ENCODE data around the gene TMEM134.

DNA sequence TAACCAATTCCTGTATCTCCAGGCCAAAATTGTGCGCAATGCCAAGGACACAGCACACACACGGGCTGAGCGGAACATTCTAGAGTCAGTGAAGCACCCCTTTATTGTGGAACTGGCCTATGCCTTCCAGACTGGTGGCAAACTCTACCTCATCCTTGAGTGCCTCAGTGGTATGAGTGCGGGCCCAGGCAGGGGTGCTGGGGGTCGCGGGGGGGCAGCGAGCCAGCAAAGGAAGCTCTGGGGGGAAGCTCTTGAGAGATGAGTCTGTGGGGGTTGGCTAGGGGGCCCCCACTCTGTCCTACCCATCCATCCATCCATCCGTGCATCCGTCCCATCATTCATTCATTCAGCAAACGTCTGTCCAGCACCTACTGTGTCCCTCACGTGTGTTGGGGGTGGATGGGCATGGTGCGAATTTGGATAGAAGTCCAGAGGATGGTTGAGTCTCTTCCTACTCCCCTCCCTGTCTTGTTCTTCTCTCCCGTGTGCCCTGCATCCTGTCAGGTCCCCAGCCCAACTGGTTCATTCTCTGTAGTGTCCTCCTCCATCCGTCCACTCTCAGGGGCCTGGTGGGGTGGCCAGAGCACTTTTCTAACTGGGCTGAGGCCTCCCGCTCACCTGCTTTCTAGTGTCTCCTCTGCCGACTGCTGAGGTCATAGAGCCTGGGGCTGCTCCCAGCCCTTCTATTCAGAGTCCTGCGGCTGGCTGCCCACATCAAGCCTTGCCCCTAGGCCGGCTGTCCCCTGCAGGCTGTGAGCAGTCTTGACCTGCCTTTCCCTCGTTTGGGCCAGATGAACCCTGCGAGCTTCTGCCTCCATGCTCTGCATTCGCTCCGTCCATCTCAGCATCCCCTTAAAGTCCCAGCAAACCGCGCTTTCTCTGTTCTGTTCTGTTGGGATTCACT, 37.5 kb downstream of the TMEM134 start:
- TF ChIP-seq POLR2A (IDR thresholded peaks at IDR 0.05) = no peak
- TF ChIP-seq, protein P1, sequence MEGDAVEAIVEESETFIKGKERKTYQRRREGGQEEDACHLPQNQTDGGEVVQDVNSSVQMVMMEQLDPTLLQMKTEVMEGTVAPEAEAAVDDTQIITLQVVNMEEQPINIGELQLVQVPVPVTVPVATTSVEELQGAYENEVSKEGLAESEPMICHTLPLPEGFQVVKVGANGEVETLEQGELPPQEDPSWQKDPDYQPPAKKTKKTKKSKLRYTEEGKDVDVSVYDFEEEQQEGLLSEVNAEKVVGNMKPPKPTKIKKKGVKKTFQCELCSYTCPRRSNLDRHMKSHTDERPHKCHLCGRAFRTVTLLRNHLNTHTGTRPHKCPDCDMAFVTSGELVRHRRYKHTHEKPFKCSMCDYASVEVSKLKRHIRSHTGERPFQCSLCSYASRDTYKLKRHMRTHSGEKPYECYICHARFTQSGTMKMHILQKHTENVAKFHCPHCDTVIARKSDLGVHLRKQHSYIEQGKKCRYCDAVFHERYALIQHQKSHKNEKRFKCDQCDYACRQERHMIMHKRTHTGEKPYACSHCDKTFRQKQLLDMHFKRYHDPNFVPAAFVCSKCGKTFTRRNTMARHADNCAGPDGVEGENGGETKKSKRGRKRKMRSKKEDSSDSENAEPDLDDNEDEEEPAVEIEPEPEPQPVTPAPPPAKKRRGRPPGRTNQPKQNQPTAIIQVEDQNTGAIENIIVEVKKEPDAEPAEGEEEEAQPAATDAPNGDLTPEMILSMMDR (IDR thresholded peaks at IDR 0.05 in 4 of 5, conservative IDR thresholded peaks at IDR 0.05 in 1 of 5) = no peak
